Tibial nerve (tissue), 4 donors: ENCODE results near the gene RNF141. TPM values are rescaled to one million over a fixed set of nuclear protein-coding genes. Genes with fewer than 3 reads are reported as not detected.

Experiments used
- DNase-seq, 2 donors: peaks; one replicate each; pipeline ENCODE4 v3.0.0-alpha.2; 2019; ENCODE audit warnings: low spot score in 2 of 2
- H3K27ac ChIP-seq, 4 donors: fragments of 200-600 bp; sonication (generic) in 3 of 4; one replicate each; pipeline ENCODE4 v1.5.1; 2017 to 2019; ENCODE audit warnings: mild to moderate bottlenecking in 1 of 4
- H3K27me3 ChIP-seq, 2 donors: fragments of 200-600 bp; sonication (generic) in 1 of 2; one replicate each; pipeline versions ENCODE4 v1.5.1 to v1.6.0; 2017 to 2019
- H3K36me3 ChIP-seq, 3 donors: fragments of 200-600 bp; sonication (generic); one replicate each; pipeline ENCODE4 v1.5.1; 2018 to 2019
- H3K4me1 ChIP-seq, 4 donors: fragments of 200-600 bp; sonication (generic) in 3 of 4; one replicate each; pipeline ENCODE4 v1.5.1; 2017 to 2019
- H3K4me3 ChIP-seq, 4 donors: fragments of 200-600 bp; sonication (generic) in 3 of 4; one replicate each; pipeline ENCODE4 v1.5.1; 2017 to 2019; ENCODE audit warnings: mild to moderate bottlenecking in 1 of 4, moderate library complexity in 1 of 4
- H3K9me3 ChIP-seq, 4 donors: fragments of 200-600 bp; sonication (generic) in 3 of 4; one replicate each; pipeline ENCODE4 v1.5.1; 2017 to 2019
- EP300 ChIP-seq, 2 donors: sonication (generic); formaldehyde crosslinking; IDR thresholded peaks; one replicate each; pipeline ENCODE4 v1.6.1; 2017; ENCODE audit warnings: antibody characterized with exemption in 2 of 2, mild to moderate bottlenecking in 1 of 2
- POLR2A ChIP-seq, 2 donors: fragments of 450-650 bp; IDR thresholded peaks; one replicate each; pipeline ENCODE4 v1.6.1; 2017; ENCODE audit warnings: antibody characterized with exemption in 2 of 2, mild to moderate bottlenecking in 2 of 2, moderate library complexity in 2 of 2
- WGBS, 2 donors: methylation state at CpG; one replicate each; pipeline ENCODE4 v1.1.5; 2018; 5-methylcytosine and 5-hydroxymethylcytosine counted together
- total RNA-seq, 4 donors: library from RNA; depleted of rRNA; stranded (reverse); fragments of >200 nt; gene quantifications; one replicate each; pipeline ENCODE4 v1.1.0, GENCODE V29; 2016
- TF ChIP-seq, protein P1 (sequence below), 5 experiments: fragments of 200-600 bp in 3 of 5; fragments of 450-650 bp in 2 of 5; sonication (generic) in 3 of 5; IDR thresholded peaks; one replicate each; pipeline ENCODE4 v1.5.1; 2016 to 2019; ENCODE audit warnings: antibody characterized with exemption in 5 of 5, mild to moderate bottlenecking in 3 of 5, moderate library complexity in 2 of 5

RNF141 gene
- total RNA-seq, 4 donors from 2014 or later = 27.6 to 49.2 (median 40.5) TPM

- TF ChIP-seq, protein P1, sequence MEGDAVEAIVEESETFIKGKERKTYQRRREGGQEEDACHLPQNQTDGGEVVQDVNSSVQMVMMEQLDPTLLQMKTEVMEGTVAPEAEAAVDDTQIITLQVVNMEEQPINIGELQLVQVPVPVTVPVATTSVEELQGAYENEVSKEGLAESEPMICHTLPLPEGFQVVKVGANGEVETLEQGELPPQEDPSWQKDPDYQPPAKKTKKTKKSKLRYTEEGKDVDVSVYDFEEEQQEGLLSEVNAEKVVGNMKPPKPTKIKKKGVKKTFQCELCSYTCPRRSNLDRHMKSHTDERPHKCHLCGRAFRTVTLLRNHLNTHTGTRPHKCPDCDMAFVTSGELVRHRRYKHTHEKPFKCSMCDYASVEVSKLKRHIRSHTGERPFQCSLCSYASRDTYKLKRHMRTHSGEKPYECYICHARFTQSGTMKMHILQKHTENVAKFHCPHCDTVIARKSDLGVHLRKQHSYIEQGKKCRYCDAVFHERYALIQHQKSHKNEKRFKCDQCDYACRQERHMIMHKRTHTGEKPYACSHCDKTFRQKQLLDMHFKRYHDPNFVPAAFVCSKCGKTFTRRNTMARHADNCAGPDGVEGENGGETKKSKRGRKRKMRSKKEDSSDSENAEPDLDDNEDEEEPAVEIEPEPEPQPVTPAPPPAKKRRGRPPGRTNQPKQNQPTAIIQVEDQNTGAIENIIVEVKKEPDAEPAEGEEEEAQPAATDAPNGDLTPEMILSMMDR (IDR thresholded peaks at IDR 0.05) = no peak
- no peak for TF ChIP-seq EP300 (IDR thresholded peaks at IDR 0.05)
- TF ChIP-seq POLR2A (IDR thresholded peaks at IDR 0.05) = no peak
- Histone ChIP-seq H3K4me3 (no peak overlapping the region), H3K9me3 (no peaks in the 10 kb centered on the region), H3K27me3 (no peaks in the 10 kb centered on the region), H3K4me1 (peaks cover 0 to 12% (median 8%) of the 10 kb centered on the region in 4 donors), H3K27ac (peak overlapping the region in 1 of 4 donors; percentile 48), H3K36me3 (peaks cover 0 to 7% (median 0%) of the 10 kb centered on the region in 3 donors)
- no peak for DNase-seq
- 90 to 96% methylated on average over 11 of the region's 11 CpGs for WGBS, 2 donors
Measured at GRCh38 chr11:10488934-10489691, 51.9 kb downstream of the RNF141 start.

GRCh38 chr11:10488121-10488933 is 52.7 kb downstream of the RNF141 start:
- no peak for DNase-seq
- TF ChIP-seq, protein P1 (IDR thresholded peaks at IDR 0.05) = no peak
- TF ChIP-seq POLR2A (IDR thresholded peaks at IDR 0.05) = no peak
- no peak for TF ChIP-seq EP300 (IDR thresholded peaks at IDR 0.05)
- Histone ChIP-seq H3K4me1 (peaks cover 0 to 12% (median 8%) of the 10 kb centered on the region in 4 donors), H3K36me3 (peaks cover 0 to 5% (median 0%) of the 10 kb centered on the region in 3 donors), H3K27me3 (no peaks in the 10 kb centered on the region), H3K4me3 (no peak overlapping the region), H3K9me3 (no peaks in the 10 kb centered on the region), H3K27ac (peak overlapping the region in 1 of 4 donors; percentile 48)
- 75 to 79% methylated on average over 13 of the region's 13 CpGs for WGBS, 2 donors

DNA sequence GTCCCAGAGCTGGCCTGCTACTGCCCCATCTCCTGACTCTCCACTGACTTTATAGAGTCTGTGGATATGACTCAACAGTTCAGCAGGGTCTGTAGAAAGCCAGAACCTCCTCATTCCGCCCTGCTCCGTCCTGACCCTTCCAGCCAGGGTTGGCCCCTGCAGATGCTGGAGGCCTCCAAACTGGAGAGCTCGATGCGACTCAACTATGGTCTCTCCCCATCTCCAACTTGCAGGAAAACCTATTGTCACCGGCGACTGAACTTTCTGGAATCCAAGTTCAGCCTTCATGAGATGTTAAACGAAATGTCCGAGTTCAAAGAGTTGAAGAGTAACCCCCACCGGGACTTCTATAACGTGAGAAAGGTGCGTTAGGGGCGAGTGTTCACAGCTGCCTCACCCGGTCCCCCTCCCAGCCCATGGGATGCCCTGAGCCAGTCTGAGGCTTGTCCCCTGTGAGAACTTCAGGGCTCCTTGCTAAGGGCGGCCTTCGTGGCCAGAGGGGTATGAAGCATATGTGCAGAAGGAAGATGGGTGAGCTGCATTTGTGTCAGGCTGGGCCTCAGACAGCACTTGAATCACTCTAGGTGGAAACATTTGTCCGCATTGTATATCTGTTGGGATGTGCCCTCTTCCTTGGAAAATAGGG is 53.9 kb downstream of the RNF141 start:
- no peak for TF ChIP-seq EP300 (IDR thresholded peaks at IDR 0.05)
- no peak for TF ChIP-seq POLR2A (IDR thresholded peaks at IDR 0.05)
- TF ChIP-seq, protein P1 (IDR thresholded peaks at IDR 0.05) = no peak
- no peaks in the 10 kb centered on the region for H3K27me3 ChIP-seq
- H3K27ac ChIP-seq = no peak overlapping the region
- H3K4me1 ChIP-seq = peaks cover 0 to 12% (median 8%) of the 10 kb centered on the region in 4 donors
- no peak for DNase-seq
- no peak overlapping the region for H3K4me3 ChIP-seq
- H3K9me3 ChIP-seq = no peaks in the 10 kb centered on the region
- WGBS, 2 donors = 88 to 91% methylated on average over 16 of the region's 16 CpGs
- H3K36me3 ChIP-seq = no peaks in the 10 kb centered on the region

- H3K27ac ChIP-seq = no peak overlapping the region
- no peaks in the 10 kb centered on the region for H3K36me3 ChIP-seq
- H3K4me3 ChIP-seq = no peak overlapping the region
- no peaks in the 10 kb centered on the region for H3K9me3 ChIP-seq
- TF ChIP-seq POLR2A (IDR thresholded peaks at IDR 0.05) = no peak
- no peak for TF ChIP-seq EP300 (IDR thresholded peaks at IDR 0.05)
- TF ChIP-seq, protein P1 (IDR thresholded peaks at IDR 0.05) = no peak
- H3K4me1 ChIP-seq = peaks cover 0 to 9% (median 5%) of the 10 kb centered on the region in 4 donors
- no peaks in the 10 kb centered on the region for H3K27me3 ChIP-seq
- no peak for DNase-seq
- 93 to 94% methylated on average over 8 to 10 of the region's 10 CpGs for WGBS, 2 donors
Measured at GRCh38 chr11:10486161-10486840, 54.7 kb downstream of the RNF141 start.
